Suprapubic skin (tissue), 4 donors: Measurements from ENCODE around the gene KIF6.

Experiments
- EP300 ChIP-seq: sonication (generic); formaldehyde crosslinking; IDR thresholded peaks from one replicate; pipeline ENCODE4 v1.6.1; 2017; ENCODE audit warnings: antibody characterized with exemption
- POLR2A ChIP-seq, 2 donors: fragments of 450-650 bp; IDR thresholded peaks; one replicate each; pipeline ENCODE4 v1.6.1; 2017; ENCODE audit warnings: antibody characterized with exemption in 2 of 2, mild to moderate bottlenecking in 2 of 2, moderate library complexity in 2 of 2
- POLR2AphosphoS5 ChIP-seq, 3 donors: sonication (generic); formaldehyde crosslinking; IDR thresholded peaks; one replicate each; pipeline ENCODE4 v1.6.1; 2017; ENCODE audit warnings: antibody characterized with exemption in 3 of 3
- TF ChIP-seq, protein P1 (sequence below), 2 donors: fragments of 200-600 bp in 1 of 2; fragments of 450-650 bp in 1 of 2; sonication (generic) in 1 of 2; IDR thresholded peaks; one replicate each; pipeline ENCODE4 v1.5.1; 2016 to 2019; ENCODE audit warnings: antibody characterized with exemption in 2 of 2, mild to moderate bottlenecking in 1 of 2, moderate library complexity in 1 of 2

DNA sequence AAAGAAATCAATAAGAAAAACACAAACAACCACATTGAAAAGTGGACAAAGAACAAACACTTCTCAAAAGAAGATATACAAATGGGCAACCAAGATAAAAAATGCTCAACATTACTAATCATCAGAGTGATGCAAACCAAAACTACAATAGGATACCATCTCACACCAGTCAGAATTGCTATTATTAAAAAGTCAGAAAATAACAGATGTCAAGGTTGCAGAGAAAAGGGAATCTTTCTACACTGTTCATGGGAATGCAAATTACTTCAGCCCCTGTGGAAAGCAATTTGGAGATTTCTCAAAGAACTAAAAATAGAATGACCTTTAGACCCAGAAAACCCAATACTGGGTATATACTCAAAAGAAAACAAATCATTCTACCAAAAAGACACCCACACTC, 29.8 kb downstream of the KIF6 start:
- TF ChIP-seq, protein P1, sequence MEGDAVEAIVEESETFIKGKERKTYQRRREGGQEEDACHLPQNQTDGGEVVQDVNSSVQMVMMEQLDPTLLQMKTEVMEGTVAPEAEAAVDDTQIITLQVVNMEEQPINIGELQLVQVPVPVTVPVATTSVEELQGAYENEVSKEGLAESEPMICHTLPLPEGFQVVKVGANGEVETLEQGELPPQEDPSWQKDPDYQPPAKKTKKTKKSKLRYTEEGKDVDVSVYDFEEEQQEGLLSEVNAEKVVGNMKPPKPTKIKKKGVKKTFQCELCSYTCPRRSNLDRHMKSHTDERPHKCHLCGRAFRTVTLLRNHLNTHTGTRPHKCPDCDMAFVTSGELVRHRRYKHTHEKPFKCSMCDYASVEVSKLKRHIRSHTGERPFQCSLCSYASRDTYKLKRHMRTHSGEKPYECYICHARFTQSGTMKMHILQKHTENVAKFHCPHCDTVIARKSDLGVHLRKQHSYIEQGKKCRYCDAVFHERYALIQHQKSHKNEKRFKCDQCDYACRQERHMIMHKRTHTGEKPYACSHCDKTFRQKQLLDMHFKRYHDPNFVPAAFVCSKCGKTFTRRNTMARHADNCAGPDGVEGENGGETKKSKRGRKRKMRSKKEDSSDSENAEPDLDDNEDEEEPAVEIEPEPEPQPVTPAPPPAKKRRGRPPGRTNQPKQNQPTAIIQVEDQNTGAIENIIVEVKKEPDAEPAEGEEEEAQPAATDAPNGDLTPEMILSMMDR (IDR thresholded peaks at IDR 0.05), result no peak
- TF ChIP-seq POLR2A (IDR thresholded peaks at IDR 0.05), result no peak
- no peak for TF ChIP-seq EP300
- TF ChIP-seq POLR2AphosphoS5 (IDR thresholded peaks at IDR 0.05), result no peak
